Astrocyte of the spinal cord (primary cell): ENCODE measurements around the gene PDE8A.

Source experiments
- DNase-seq: peaks from one replicate; pipeline ENCODE4 v3.0.0; 2011; ENCODE audit warnings: low read depth, low spot score
- H3K4me3 ChIP-seq: 2 replicates; pipeline ENCODE4 v1.5.1; 2011; ENCODE audit warnings: low read depth, mild to moderate bottlenecking, low read length, moderate library complexity
- in situ Hi-C: cut with HindIII; loops from 2 replicates; pipeline ENCODE4 v1.10.0; 2017; ENCODE audit warnings: low sequenced_read_pairs
- TF ChIP-seq, protein P1 (sequence below): IDR thresholded peaks from 2 replicates; pipeline ENCODE4 v1.5.1; 2012; ENCODE audit warnings: low read depth, mild to moderate bottlenecking, low read length, inconsistent platforms

Gene PDE8A

DNA sequence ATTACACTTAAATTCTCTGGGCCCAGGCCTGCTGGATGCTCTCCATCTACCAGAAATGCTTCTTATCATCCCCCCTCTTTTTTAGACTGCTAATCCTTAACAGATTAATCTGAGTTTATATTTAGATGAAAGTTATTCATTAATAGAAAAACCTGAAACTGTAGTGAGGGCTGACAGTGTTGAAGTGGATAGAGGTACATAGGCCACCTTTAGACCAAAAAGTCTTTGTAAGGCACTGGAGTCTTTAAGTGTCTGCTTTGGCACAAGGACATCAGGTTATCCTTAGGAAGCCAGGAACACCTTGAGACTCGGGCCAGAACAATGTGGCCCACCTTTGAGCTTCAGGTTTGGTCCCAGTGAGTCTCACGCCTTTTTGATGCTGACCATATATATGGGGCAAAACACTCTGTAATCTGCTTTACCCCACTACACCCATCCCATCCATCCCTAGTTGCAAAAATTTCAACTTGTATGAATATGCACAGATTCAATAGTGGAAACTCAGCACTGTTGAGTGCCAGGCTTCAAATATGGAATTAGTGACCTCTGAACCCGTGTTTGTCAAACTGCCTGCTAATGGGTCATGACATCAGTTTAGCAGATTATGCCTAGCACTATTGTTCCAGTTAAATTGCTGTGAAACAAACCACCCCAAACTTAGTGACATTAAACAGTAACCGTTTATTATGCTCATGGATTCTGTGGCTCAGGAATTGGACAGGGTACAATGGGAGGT is 44.0 kb downstream of the PDE8A start:
- in situ Hi-C loops, result no loop called here
- no peak for DNase-seq
- H3K4me3 ChIP-seq, result no peak overlapping the region
- TF ChIP-seq, protein P1, sequence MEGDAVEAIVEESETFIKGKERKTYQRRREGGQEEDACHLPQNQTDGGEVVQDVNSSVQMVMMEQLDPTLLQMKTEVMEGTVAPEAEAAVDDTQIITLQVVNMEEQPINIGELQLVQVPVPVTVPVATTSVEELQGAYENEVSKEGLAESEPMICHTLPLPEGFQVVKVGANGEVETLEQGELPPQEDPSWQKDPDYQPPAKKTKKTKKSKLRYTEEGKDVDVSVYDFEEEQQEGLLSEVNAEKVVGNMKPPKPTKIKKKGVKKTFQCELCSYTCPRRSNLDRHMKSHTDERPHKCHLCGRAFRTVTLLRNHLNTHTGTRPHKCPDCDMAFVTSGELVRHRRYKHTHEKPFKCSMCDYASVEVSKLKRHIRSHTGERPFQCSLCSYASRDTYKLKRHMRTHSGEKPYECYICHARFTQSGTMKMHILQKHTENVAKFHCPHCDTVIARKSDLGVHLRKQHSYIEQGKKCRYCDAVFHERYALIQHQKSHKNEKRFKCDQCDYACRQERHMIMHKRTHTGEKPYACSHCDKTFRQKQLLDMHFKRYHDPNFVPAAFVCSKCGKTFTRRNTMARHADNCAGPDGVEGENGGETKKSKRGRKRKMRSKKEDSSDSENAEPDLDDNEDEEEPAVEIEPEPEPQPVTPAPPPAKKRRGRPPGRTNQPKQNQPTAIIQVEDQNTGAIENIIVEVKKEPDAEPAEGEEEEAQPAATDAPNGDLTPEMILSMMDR, result no peak

DNA sequence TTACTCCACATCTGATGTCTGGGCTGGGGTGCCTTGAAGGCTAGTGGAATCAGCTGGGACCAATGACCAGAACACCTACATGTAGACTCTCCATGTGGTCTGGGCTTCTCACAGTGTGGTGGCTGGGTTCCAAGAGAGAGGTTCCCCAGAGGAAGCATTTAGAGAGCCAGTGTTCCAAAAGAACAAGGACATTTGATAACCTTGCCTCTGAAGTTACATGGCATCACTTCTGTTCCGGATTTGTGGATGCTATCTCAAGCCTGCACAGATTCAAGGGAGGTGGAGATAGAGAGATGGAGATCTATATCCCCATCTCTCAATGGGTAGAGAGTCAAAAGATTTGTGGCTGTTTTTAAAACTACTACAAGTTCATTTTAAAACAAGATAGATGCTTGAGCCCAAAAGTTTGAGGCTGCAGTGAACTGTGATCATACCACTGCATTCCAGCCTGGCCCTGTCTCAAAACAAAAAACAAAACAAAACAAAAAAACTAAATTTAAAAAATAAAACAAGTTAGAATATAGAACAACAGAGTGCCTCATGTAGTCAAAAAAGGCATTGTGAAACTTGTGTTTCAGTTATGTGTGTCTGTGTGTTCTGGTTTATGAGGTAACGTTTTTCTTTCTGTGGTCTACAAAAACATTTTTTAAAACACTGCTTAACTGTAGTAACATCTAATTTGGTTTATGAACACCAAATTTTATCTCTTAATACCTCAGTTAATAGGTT is 44.8 kb downstream of the PDE8A start:
- TF ChIP-seq, protein P1, result no peak
- no peak overlapping the region for H3K4me3 ChIP-seq
- no peak for DNase-seq
- in situ Hi-C loops, result no loop called here

DNA sequence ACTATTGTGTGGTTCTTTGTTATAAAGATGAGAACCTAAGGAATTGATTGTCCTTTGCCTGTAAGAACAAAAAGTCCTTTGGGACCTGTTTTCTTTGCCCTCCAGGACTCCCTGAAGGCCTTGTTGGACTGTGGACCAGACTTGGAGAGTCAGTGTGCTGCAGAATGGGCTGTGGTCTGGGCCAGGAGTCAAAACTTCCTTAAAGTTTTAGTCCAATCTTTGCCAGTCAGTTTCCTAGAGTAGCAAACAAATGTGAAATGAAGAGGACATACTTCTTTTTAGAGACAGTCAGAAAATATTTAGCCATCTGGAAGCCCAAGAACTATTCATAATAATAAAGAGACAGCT is 45.4 kb downstream of the PDE8A start:
- no peak for DNase-seq
- in situ Hi-C loops, result no loop called here
- no peak overlapping the region for H3K4me3 ChIP-seq
- TF ChIP-seq, protein P1, result no peak

DNA sequence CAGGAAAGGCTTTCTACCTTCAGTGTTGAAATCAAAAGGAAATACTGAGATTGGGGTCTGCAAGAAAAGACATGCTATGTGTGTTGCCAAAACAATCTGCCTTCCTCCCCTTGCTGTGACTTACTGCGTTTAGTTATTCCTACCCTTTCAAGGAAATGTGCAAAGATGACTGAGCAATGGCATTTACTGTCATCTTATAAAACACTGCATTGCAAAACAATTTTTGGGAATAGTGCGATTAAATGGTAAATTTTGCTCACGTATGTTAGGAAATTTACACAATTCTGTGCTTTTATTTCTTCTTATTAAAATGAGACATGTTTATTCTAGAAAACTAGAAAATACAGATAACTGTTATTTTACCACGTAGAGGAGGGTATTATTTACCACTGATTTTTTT is 45.8 kb downstream of the PDE8A start:
- H3K4me3 ChIP-seq, result no peak overlapping the region
- in situ Hi-C loops, result no loop called here
- TF ChIP-seq, protein P1, result no peak
- DNase-seq, result no peak

DNA sequence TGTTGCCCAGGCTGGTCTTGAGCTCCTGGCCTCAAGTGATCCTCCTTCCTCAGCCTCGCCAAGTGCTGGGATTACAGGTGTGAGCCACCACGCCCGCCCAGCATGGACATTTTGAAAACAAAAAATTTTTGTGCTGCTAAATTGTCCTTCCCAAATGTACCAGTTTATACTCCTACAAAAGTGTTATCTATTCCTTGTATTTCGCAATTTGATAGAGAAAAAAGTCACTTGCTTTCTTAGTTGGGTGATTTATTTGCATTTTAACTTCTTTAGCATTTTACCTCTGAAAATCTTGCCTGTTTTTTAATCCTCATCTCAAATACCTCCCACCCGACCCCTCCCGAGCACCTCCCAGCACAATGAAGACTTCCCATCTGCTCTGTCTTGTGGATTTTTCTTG is 46.8 kb downstream of the PDE8A start:
- TF ChIP-seq, protein P1, result no peak
- no peak for DNase-seq
- in situ Hi-C loops, result no loop called here
- H3K4me3 ChIP-seq, result no peak overlapping the region

DNA sequence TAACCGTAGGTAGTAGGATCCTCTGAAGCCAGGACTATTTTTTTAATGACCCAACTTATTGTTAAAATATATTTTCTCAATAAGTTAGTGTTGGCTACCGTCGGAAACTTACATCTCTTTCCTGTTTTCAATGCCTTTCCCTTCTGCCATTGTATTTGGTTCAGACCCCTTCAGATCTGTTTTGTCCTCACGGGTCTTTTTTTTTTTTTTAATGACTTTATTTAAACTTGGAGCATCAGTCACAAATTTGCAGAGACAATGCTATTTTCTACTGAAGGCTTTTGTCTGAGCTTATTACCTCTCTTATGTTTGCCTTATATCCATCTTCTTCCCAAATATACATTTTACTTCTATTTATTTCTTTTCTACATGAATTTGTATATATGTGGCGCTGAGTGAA is 47.6 kb downstream of the PDE8A start:
- H3K4me3 ChIP-seq, result no peak overlapping the region
- in situ Hi-C loops, result no loop called here
- DNase-seq, result no peak
- TF ChIP-seq, protein P1, result no peak
